ENCODE measurements around the gene SINHCAF.

SINHCAF gene

DNA sequence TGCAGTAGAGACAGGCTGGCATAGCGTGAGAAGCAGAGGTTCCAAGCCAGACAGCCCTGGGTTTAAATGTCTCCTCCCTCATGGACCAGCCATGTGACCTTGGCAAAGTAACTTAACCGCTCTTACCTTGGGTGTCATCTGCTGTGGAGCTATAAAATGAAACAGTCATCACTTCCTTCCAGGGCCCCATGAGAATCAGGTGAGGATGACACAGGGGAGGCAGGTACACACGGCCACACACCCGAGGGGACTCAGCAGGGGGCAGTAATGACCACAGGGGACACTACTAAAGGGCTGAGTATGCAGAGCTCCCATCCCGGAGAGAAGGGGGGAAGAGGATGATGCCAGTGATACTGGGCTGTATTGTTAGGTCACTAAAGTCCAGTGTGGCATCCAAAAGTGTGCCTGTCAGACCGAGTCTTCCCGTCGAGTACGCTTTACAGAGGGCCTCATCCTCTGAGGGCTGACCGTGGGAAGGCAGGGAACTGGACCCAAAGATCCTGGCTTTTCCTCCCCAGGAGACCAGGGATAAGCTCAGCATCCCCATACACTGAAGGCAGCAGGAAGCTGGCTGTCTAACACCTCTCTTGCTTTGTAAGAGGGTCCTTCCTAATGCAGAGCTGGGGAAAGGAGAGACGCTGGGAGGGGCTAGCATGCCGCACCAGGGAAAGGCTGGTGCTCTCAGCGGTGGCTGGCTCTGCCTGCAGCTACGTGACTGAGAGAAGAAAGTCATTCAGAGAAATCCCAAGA lies 94.2 kb downstream of the SINHCAF start:
- no peaks in the 10 kb centered on the region for H3K27me3 ChIP-seq (replicated peaks; ENCODE audit: insufficient read depth, low read length)
- H3K9me2 ChIP-seq (replicated peaks; ENCODE audit: insufficient read depth, low read length), result no peaks in the 10 kb centered on the region
- H3K9me3 ChIP-seq (replicated peaks; ENCODE audit: insufficient read depth, low read length), result no peaks in the 10 kb centered on the region
- H4K20me1 ChIP-seq (ENCODE audit: insufficient read depth, low read length), result no peaks in the 10 kb centered on the region
- no peak overlapping the region for H3K9ac ChIP-seq (ENCODE audit: low read length)
- no peaks in the 10 kb centered on the region for H3F3A ChIP-seq (ENCODE audit: insufficient read depth, low read length)
- H3K79me2 ChIP-seq (ENCODE audit: low read length), result no peaks in the 10 kb centered on the region
- no peak overlapping the region for H2AFZ ChIP-seq (ENCODE audit: low read length)
- DNase-seq, result no peak
- H3K4me3 ChIP-seq (ENCODE audit: low read length), result no peak overlapping the region
- TF ChIP-seq EZH2 (optimal IDR thresholded peaks at IDR 0.05; ENCODE audit: low read depth, low read length) (no peak), CTCF (IDR thresholded peaks at IDR 0.05; ENCODE audit: low read length) (no peak), EZH2phosphoT487 (IDR thresholded peaks at IDR 0.05; ENCODE audit: low read length) (no peak)
- no peak overlapping the region for H3K4me2 ChIP-seq (ENCODE audit: low read depth, low read length)
- no peaks in the 10 kb centered on the region for H3K4me1 ChIP-seq (ENCODE audit: low read length)
- H3K27ac ChIP-seq (ENCODE audit: low read length), result no peak overlapping the region
- H3K36me3 ChIP-seq (replicated peaks; ENCODE audit: insufficient read depth, low read length), result no peaks in the 10 kb centered on the region
